Duodenal mucosa (tissue), 2 donors: ENCODE measurements around the gene CES1.
"Not testable (repeated sequence)": the region's sequence is repeated elsewhere in the genome, so short reads cannot be mapped to it uniquely, and the experiment has no call there.

Source experiments
- H3K27ac ChIP-seq: one replicate; pipeline ENCODE4 v1.7.0; 2013; ENCODE audit warnings: low read depth, low read length
- H3K27me3 ChIP-seq, 2 donors: one replicate each; pipeline ENCODE4 v1.7.0; 2013; ENCODE audit warnings: low read length in 2 of 2, control low read depth in 1 of 2; ENCODE audit not compliant: insufficient read depth in 2 of 2, control insufficient read depth in 1 of 2
- H3K36me3 ChIP-seq, 2 donors: one replicate each; pipeline ENCODE4 v1.7.0; 2013; ENCODE audit warnings: low read length in 2 of 2, control low read depth in 1 of 2; ENCODE audit not compliant: insufficient read depth in 2 of 2, control insufficient read depth in 1 of 2
- H3K4me1 ChIP-seq, 2 donors: one replicate each; pipeline ENCODE4 v1.7.0; 2013; ENCODE audit warnings: low read length in 2 of 2, control low read depth in 1 of 2; ENCODE audit not compliant: insufficient read depth in 2 of 2, control insufficient read depth in 1 of 2
- H3K4me3 ChIP-seq, 2 donors: one replicate each; pipeline ENCODE4 v1.7.0; 2013; ENCODE audit warnings: low read length in 2 of 2, low read depth in 1 of 2
- H3K9ac ChIP-seq, 2 donors: one replicate each; pipeline ENCODE4 v1.7.0; 2013; ENCODE audit warnings: low read length in 2 of 2, low read depth in 1 of 2
- H3K9me3 ChIP-seq, 2 donors: one replicate each; pipeline ENCODE4 v1.7.0; 2013; ENCODE audit warnings: low read length in 2 of 2, control low read depth in 1 of 2; ENCODE audit not compliant: control insufficient read depth in 1 of 2

Gene CES1

DNA sequence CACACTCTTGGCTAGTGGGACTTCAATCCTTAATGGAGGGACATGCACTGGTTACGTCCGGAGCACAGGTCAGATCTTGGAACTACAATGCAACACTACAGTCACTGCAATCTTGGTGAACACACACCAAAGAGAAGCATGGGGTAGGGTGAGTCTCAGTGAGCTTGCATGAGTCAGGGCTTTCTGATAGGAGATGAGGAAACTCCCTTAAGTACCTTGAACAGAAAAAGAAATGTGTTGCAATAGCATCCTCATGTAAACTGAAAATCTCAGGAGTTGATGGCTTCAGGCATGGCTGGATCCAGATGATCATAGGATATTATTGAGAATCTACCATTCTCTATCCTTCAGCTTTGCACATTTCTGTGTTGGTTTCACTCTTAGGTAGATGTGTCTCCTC, 54.1 kb downstream of the CES1 start:
- Histone ChIP-seq H3K9ac (no peak overlapping the region), H3K9me3 (no peaks in the 10 kb centered on the region), H3K27me3 (no peaks in the 10 kb centered on the region), H3K4me3 (no peak overlapping the region), H3K36me3 (no peaks in the 10 kb centered on the region), H3K4me1 (peaks cover 0 to 4% of the 10 kb centered on the region in 2 donors), H3K27ac (no peak overlapping the region)

GRCh38 chr16:55775857-55776256, 57.0 kb downstream of the CES1 start:
- Histone ChIP-seq H3K27me3 (no peaks in the 10 kb centered on the region), H3K4me1 (no peaks in the 10 kb centered on the region), H3K27ac (no peak overlapping the region), H3K4me3 (no peak overlapping the region), H3K36me3 (no peaks in the 10 kb centered on the region), H3K9ac (no peak overlapping the region), H3K9me3 (no peaks in the 10 kb centered on the region)

DNA sequence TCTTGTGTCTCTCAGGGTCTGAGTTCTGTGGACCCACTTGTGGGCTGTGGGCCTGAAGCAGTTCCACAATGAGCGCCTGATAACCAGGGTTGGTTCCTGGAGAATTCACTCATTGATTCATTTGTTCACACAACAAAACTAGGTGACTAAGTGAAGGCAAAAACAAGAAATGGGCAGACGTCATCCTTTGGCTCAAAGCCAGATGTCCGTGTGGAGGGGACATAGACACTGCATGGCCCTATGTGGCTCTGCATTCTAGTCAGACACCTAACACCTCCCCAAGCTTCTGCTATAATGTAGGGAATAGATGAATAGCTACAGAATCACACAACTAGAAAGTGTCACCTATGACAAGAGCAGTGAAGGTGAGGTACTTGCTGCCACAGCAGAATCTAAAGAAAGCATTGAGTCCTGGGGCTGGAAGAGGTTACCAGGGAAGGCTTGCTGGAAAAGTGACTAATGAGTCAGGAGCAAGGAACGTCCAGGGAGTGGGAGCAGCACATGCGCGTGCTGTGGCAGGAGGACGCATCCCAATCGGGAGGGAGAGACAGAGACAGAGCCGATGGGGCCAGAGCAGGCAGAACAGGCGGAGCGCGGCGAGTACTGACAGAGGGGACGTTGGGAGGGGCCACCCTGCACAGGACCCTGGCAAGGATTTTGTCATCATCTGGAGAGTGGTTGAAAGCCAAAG, 58.9 kb downstream of the CES1 start:
- Histone ChIP-seq H3K9ac (no peak overlapping the region), H3K27ac (no peak overlapping the region), H3K9me3 (no peaks in the 10 kb centered on the region), H3K27me3 (no peaks in the 10 kb centered on the region), H3K4me1 (no peaks in the 10 kb centered on the region), H3K4me3 (no peak overlapping the region), H3K36me3 (no peaks in the 10 kb centered on the region)

- no peak overlapping the region for H3K27ac ChIP-seq
- H3K36me3 ChIP-seq, result no peaks in the 10 kb centered on the region
- no peak overlapping the region for H3K4me3 ChIP-seq
- peaks cover 0 to 4% of the 10 kb centered on the region in 2 donors for H3K4me1 ChIP-seq
- no peaks in the 10 kb centered on the region for H3K27me3 ChIP-seq
- H3K9ac ChIP-seq, result no peak overlapping the region
- H3K9me3 ChIP-seq, result no peaks in the 10 kb centered on the region
Measured at GRCh38 chr16:55765161-55765560, 67.7 kb downstream of the CES1 start.

DNA sequence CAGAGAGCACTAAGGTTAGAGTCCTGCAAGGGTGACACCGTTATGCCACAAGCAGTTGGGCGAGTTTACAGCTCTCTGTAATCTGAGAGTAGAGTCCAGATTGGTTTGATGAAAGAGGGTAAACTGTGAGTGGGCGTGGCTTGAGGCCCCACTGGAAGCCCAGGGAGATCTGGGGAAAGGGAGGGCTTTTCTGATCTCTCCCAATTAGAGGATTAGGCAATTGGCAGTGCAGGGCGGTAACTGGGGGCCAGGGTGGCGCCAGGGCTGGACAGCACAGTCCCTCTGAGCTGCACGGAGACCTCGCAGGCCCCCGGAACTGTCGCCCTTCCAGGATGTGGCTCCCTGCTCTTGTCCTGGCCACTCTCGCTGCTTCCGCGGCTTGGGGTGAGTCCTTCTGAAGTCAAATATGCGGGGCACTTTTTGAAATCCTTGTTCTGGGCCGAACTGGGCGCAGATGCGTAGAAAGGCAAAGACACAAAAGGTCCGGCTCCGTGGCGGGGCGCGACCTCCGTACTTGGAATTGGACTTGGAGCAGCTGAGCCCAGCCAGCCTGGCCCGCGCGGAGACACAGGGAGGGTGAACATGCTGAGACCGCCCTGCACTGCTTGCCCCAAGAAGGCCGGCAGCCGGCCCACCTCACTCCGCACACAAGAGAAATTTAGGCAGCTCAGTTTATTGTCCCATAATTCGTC, 72.4 kb downstream of the CES1 start:
- no peaks in the 10 kb centered on the region for H3K36me3 ChIP-seq
- no peaks in the 10 kb centered on the region for H3K9me3 ChIP-seq
- H3K27me3 ChIP-seq, result no peaks in the 10 kb centered on the region
- H3K4me3 ChIP-seq, result peak overlapping the region in 1 of 2 donors; percentile 35
- H3K27ac ChIP-seq, result no peak overlapping the region
- no peak overlapping the region for H3K9ac ChIP-seq
- H3K4me1 ChIP-seq, result peaks cover 0 to 4% of the 10 kb centered on the region in 2 donors

- not testable (repeated sequence) for H3K27ac ChIP-seq, H3K4me1 ChIP-seq, H3K9ac ChIP-seq, H3K4me3 ChIP-seq, H3K36me3 ChIP-seq, H3K27me3 ChIP-seq, H3K9me3 ChIP-seq
Measured at GRCh38 chr16:55759965-55760309, 73.0 kb downstream of the CES1 start.

DNA sequence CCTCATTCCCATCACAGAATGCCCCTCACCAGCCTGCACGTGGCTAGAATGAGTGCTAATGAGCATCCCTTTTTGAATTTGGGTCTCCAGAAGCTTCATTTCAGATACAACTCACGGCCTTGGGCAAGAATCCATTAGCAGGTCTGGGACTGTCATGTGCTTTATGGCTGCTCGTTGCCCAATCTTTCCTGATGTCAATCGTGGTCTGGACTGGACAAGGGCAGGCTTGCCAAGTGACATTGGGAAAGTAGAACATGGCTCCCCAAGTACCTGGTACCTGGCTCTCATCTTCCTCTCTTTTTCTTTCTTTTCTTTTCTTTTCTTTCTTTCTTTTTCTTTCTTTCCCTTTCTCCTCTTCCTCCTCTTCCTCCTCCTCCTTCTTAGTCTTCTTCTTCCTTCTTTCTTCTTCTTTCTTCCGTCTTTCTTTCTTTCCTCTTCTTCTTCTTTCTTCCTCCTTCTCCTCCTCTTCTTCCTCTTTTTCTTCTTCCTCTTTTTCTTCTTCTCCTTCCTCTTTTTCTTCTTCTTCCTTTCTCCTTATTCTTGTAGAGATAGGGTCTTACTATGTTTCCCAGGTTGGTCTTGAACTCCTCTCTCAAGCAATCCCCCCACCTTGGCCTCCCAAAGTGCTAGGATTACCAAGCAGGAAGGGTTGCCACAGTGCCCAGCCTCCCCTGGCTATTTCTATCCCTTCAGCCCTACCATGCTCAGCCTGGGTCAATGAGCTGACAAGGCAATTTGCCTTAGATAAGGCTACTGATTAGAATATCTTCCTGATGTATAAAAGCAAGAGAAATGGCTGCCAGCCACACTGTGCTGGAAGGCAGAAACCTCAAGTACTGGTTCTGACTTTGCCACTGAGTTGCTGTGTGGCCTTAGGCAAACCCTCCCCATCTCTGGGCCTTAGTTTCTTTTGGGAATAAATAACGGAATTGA, 75.0 kb downstream of the CES1 start:
- not testable (repeated sequence) for H3K27ac ChIP-seq, H3K4me3 ChIP-seq, H3K36me3 ChIP-seq, H3K27me3 ChIP-seq, H3K4me1 ChIP-seq, H3K9ac ChIP-seq
- H3K9me3 ChIP-seq, result peaks cover 4 to 16% of the 10 kb centered on the region in 2 donors

DNA sequence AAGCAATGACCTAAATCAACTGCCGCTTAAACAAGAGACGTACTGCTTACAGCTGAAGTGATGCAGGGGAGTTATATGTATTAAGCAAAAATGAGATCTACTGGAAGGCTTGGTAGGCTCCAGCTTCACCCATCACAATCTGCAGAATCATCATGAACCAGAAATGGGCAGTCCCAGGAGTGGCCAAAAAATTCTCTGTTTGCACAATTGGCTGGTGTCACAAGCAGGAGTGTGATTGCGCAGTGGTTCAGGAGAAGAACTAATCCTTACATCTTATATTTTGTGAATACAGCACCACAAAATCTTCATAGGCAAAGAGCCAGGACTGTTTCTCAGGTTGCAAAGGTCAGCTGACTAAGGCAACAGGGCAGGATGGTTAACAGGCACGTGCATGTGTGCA, 75.9 kb downstream of the CES1 start:
- Histone ChIP-seq H3K27ac (no peak overlapping the region), H3K9me3 (peaks cover 7 to 22% of the 10 kb centered on the region in 2 donors)

GRCh38 chr16:55754056-55754455, 78.8 kb downstream of the CES1 start:
- peaks cover 7 to 22% of the 10 kb centered on the region in 2 donors for H3K9me3 ChIP-seq
- no peaks in the 10 kb centered on the region for H3K27me3 ChIP-seq
- no peak overlapping the region for H3K4me3 ChIP-seq
- H3K36me3 ChIP-seq, result no peaks in the 10 kb centered on the region
- H3K4me1 ChIP-seq, result peaks cover 0 to 3% of the 10 kb centered on the region in 2 donors
- H3K9ac ChIP-seq, result no peak overlapping the region
- H3K27ac ChIP-seq, result no peak overlapping the region

More for the DNA sequence above, 75.9 kb downstream of the CES1 start:
- Histone ChIP-seq H3K27me3 (no peaks in the 10 kb centered on the region), H3K4me1 (peaks cover 0 to 7% of the 10 kb centered on the region in 2 donors), H3K4me3 (no peak overlapping the region), H3K36me3 (no peaks in the 10 kb centered on the region), H3K9ac (no peak overlapping the region)

DNA sequence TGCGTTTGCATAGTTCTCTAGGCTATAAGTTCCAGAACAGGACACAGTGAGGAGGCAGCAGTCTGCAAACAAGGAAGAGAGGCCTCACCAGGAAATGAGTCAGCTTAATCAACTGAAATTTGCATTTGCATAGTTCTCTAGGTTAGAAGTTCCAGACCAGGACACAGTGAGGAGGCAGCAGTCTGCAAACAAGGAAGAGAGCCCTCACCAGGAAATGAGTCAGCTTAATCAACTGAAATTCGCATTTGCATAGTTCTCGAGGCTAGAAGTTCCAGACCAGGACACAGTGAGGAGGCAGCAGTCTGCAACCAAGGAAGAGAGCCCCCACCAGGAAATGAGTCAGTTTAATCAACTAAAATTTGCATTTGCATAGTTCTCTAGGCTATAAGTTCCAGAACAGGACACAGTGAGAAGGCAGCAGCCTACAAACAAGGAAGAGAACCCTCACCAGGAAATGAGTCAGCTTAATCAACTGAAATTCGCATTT, 79.7 kb downstream of the CES1 start:
- H3K4me1 ChIP-seq, H3K27ac ChIP-seq, H3K9ac ChIP-seq, H3K27me3 ChIP-seq, H3K4me3 ChIP-seq, H3K36me3 ChIP-seq: not testable (repeated sequence)
- H3K9me3 ChIP-seq, result peaks cover 7 to 22% of the 10 kb centered on the region in 2 donors
